Keratinocyte (primary cell): Measurements from ENCODE around the gene PCNX1. TPM values are rescaled to one million over a fixed set of nuclear protein-coding genes. Genes with fewer than 3 reads are reported as not detected.

Experiments
- DNase-seq: peaks from one replicate; pipeline ENCODE4 v3.0.0-alpha.2; 2011; ENCODE audit warnings: low read depth, missing footprints, low spot score
- FAIRE-seq: peaks from 2 replicates; lab custom pipeline; 2011; peaks lifted over from hg19 to GRCh38; lab: Jason Lieb, UNC
- H2AFZ ChIP-seq: 2 replicates; pipeline ENCODE4 v1.6.0; 2012; ENCODE audit warnings: low read length, control low read depth, inconsistent platforms; ENCODE audit not compliant: control insufficient read depth
- H3K27ac ChIP-seq: 2 replicates; pipeline ENCODE4 v1.5.1; 2011; ENCODE audit warnings: low read length; ENCODE audit not compliant: control insufficient read depth, insufficient read depth
- H3K27me3 ChIP-seq: 3 replicates; pipeline ENCODE4 v1.6.0; 2011; ENCODE audit warnings: low read length; ENCODE audit not compliant: control insufficient read depth, insufficient read depth; ENCODE audit errors: extremely low read depth
- H3K36me3 ChIP-seq, 2 experiments: 2 replicates in 1 of 2; 3 replicates in 1 of 2; pipeline ENCODE4 v1.5.1; 2011; ENCODE audit warnings: low read length in 2 of 2, mild to moderate bottlenecking in 1 of 2; ENCODE audit not compliant: control insufficient read depth in 2 of 2, insufficient read depth in 2 of 2; ENCODE audit errors: extremely low read depth in 1 of 2
- H3K4me1 ChIP-seq: 3 replicates; pipeline ENCODE4 v1.5.1; 2011; ENCODE audit warnings: low read length; ENCODE audit not compliant: control insufficient read depth, insufficient read depth; ENCODE audit errors: extremely low read depth
- H3K4me2 ChIP-seq: 3 replicates; pipeline ENCODE4 v1.6.0; 2011; ENCODE audit warnings: low read depth, low read length; ENCODE audit not compliant: control insufficient read depth, insufficient read depth; ENCODE audit errors: extremely low read depth
- H3K4me3 ChIP-seq, 3 experiments: fragments of 200-600 bp in 1 of 3; sonication (generic) in 1 of 3; 2 replicates in 2 of 3; 3 replicates in 1 of 3; pipeline ENCODE4 v1.5.1; 2011 to 2016; ENCODE audit warnings: low read length in 3 of 3, mild to moderate bottlenecking in 3 of 3, control low read depth in 2 of 3, inconsistent platforms in 1 of 3, low read depth in 1 of 3, mixed read lengths in 1 of 3, mixed run types in 1 of 3, moderate library complexity in 1 of 3; ENCODE audit not compliant: control insufficient read depth in 2 of 3, insufficient read depth in 2 of 3; ENCODE audit errors: extremely low read depth in 1 of 3
- H3K79me2 ChIP-seq: 2 replicates; pipeline ENCODE4 v1.6.0; 2012; ENCODE audit warnings: low read length; ENCODE audit not compliant: control insufficient read depth, insufficient read depth
- H3K9ac ChIP-seq: 3 replicates; pipeline ENCODE4 v1.6.0; 2011; ENCODE audit warnings: low read length; ENCODE audit not compliant: control insufficient read depth, insufficient read depth; ENCODE audit errors: extremely low read depth
- H3K9me1 ChIP-seq: 3 replicates; pipeline ENCODE4 v1.6.0; 2011; ENCODE audit warnings: low read length; ENCODE audit not compliant: control insufficient read depth, insufficient read depth; ENCODE audit errors: extremely low read depth
- H3K9me3 ChIP-seq: 2 replicates; pipeline ENCODE4 v1.5.1; 2012; ENCODE audit warnings: low read depth, low read length; ENCODE audit not compliant: control insufficient read depth
- H4K20me1 ChIP-seq: 3 replicates; pipeline ENCODE4 v1.6.0; 2011; ENCODE audit warnings: low read length; ENCODE audit not compliant: control insufficient read depth, insufficient read depth; ENCODE audit errors: extremely low read depth
- CTCF ChIP-seq, 3 experiments: IDR thresholded peaks in 1 of 3; conservative IDR thresholded peaks in 1 of 3; optimal IDR thresholded peaks in 1 of 3; 2 replicates in 2 of 3; 3 replicates in 1 of 3; pipeline versions ENCODE3 to v1.5.1; 2011; ENCODE audit warnings: low read length in 3 of 3, mild to moderate bottlenecking in 3 of 3, moderate library complexity in 2 of 3, control low read depth in 1 of 3, inconsistent platforms in 1 of 3; ENCODE audit not compliant: insufficient read depth in 2 of 3; ENCODE audit errors: extremely low read depth in 1 of 3
- EZH2 ChIP-seq: IDR thresholded peaks from one replicate; pipeline ENCODE4 v1.6.1; 2012; ENCODE audit warnings: inconsistent platforms, mild to moderate bottlenecking, low read length, moderate library complexity
- dilution Hi-C: fragments of 300-500 bp; cut with MboI; formaldehyde crosslinking; loops from one replicate; pipeline ENCODE4 v1.7.0; 2020; ENCODE audit warnings: low sequenced_read_pairs; ENCODE audit not compliant: extremely low pct_ligation_motif_present
- polyA plus RNA-seq, 5 experiments: library from polyadenylated mRNA; depleted of rRNA in 3 of 5; stranded (reverse) in 3 of 5; stranded (forward) in 1 of 5; unstranded in 1 of 5; fragments of >200 nt; gene quantifications; 1 replicate in 1 of 5; 2 replicates in 3 of 5; 3 replicates in 1 of 5; pipeline versions ENCODE4 v1.2.1 to v1.2.3, GENCODE V29; 2011 to 2012; ENCODE audit warnings: missing spikeins in 2 of 5, low read depth in 1 of 5, low replicate concordance in 1 of 5

The PCNX1 gene
- polyA plus RNA-seq, 1 donor (not counting 4 experiments of a cell fraction or from before 2014, with no cell fraction given) = 39.8 TPM

GRCh38 chr14:71140157-71140556 lies 232.9 kb downstream of the PCNX1 start:
- Histone ChIP-seq H3K27ac (no peak overlapping the region), H3K9me3 (no peaks in the 10 kb centered on the region), H3K36me3 (no peaks in the 10 kb centered on the region), H3K4me1 (peaks cover 27% of the 10 kb centered on the region), H2AFZ (no peak overlapping the region), H3K79me2 (no peaks in the 10 kb centered on the region), H4K20me1 (no peaks in the 10 kb centered on the region), H3K27me3 (no peaks in the 10 kb centered on the region), H3K4me2 (no peak overlapping the region), H3K9ac (no peak overlapping the region), H3K4me3 (no peak overlapping the region), H3K9me1 (no peaks in the 10 kb centered on the region)
- no peak for FAIRE-seq
- dilution Hi-C loops = no loop called here
- TF ChIP-seq CTCF (optimal IDR thresholded peaks at IDR 0.05 in 1 of 3, IDR thresholded peaks at IDR 0.05 in 1 of 3, conservative IDR thresholded peaks at IDR 0.05 in 1 of 3; ENCODE audit: extremely low read depth in 1 of 3, insufficient read depth in 2 of 3, low read length in 3 of 3) = no peak
- no peak for DNase-seq

GRCh38 chr14:71141701-71142374 lies 234.6 kb downstream of the PCNX1 start:
- H3K9ac ChIP-seq = peak overlapping the region; percentile 63
- no peak for FAIRE-seq
- H4K20me1 ChIP-seq = no peaks in the 10 kb centered on the region
- H3K4me1 ChIP-seq = peaks cover 27% of the 10 kb centered on the region
- H3K9me1 ChIP-seq = no peaks in the 10 kb centered on the region
- H3K27ac ChIP-seq = peak overlapping the region; percentile 84
- H3K79me2 ChIP-seq = no peaks in the 10 kb centered on the region
- dilution Hi-C loops = no loop called here
- H3K9me3 ChIP-seq = no peaks in the 10 kb centered on the region
- H3K4me3 ChIP-seq = peak overlapping the region in 2 of 3 experiments; percentile 2 to 30
- H3K4me2 ChIP-seq = peak overlapping the region; percentile 29
- H3K36me3 ChIP-seq = no peaks in the 10 kb centered on the region
- H2AFZ ChIP-seq = no peak overlapping the region
- TF ChIP-seq CTCF (optimal IDR thresholded peaks at IDR 0.05 in 1 of 3, IDR thresholded peaks at IDR 0.05 in 1 of 3, conservative IDR thresholded peaks at IDR 0.05 in 1 of 3; ENCODE audit: extremely low read depth in 1 of 3, insufficient read depth in 2 of 3, low read length in 3 of 3) = no peak
- TF ChIP-seq EZH2 = no peak
- DNase-seq = no peak
- no peaks in the 10 kb centered on the region for H3K27me3 ChIP-seq
